ENCODE results near the gene RPL22. TPM values are rescaled to one million over a fixed set of nuclear protein-coding genes. Genes with fewer than 3 reads are reported as not detected.

The RPL22 gene
- total and polyA plus RNA-seq, 2 of the 8 experiments (the other 6 are each of a cell fraction or from before 2014, with no cell fraction given), result 133 to 521 TPM

GRCh38 chr1:6145864-6146410 lies 53.5 kb downstream of the RPL22 start:
- CTCF ChIA-PET (ENCODE audit: partially characterized antibody), result interaction anchor here (0.9 to 3.9 kb wide), 9 partner anchors 12 to 104 kb away, joined by 3 to 13 read pairs (median 4); no protein-coding TSS in a partner anchor
- peaks cover 11% of the 10 kb centered on the region for H3K23me2 ChIP-seq (ENCODE audit: low read depth, low read length)

More at GRCh38 chr1:6145864-6146410, 53.5 kb downstream of the RPL22 start:
- H2BK12ac ChIP-seq (ENCODE audit: low read depth, low read length), result no peak overlapping the region
- H3K4me2 ChIP-seq (ENCODE audit: insufficient read depth in 1 of 2, low read depth in 2 of 2, low read length in 2 of 2), result no peak overlapping the region
- no peak overlapping the region for H3K56ac ChIP-seq (replicated peaks; ENCODE audit: insufficient read length, low read depth, low read length)
- H3K4me1 ChIP-seq (replicated peaks in 1 of 4; ENCODE audit: control insufficient read depth in 3 of 4, insufficient read depth in 4 of 4, low read length in 3 of 4), result peaks cover 0 to 18% (median 4%) of the 10 kb centered on the region in 4 experiments; a peak in 4 of 7 replicates
- no peak overlapping the region for H2AFZ ChIP-seq (ENCODE audit: low read length)
- H3K79me1 ChIP-seq (ENCODE audit: low read depth, low read length), result no peaks in the 10 kb centered on the region
- no peaks in the 10 kb centered on the region for H3K79me2 ChIP-seq (ENCODE audit: control insufficient read depth in 1 of 2, insufficient read depth in 2 of 2, low read length in 2 of 2)
- H4K91ac ChIP-seq (replicated peaks; ENCODE audit: insufficient read length, low read length), result no peak overlapping the region
- no peak for FAIRE-seq
- POLR2A ChIA-PET (ENCODE audit: partially characterized antibody), result interaction anchor here (0.6 to 0.9 kb wide), 2 partner anchors 295 to 321 kb away, joined by 3 read pairs; no protein-coding TSS in a partner anchor
- no peaks in the 10 kb centered on the region; a peak in 1 of 8 replicates for H3K36me3 ChIP-seq (ENCODE audit: control insufficient read depth in 2 of 4, insufficient read depth in 4 of 4, low read length in 3 of 4)
- no peak overlapping the region for H3K18ac ChIP-seq (ENCODE audit: extremely low read depth, low read length)
- H4K5ac ChIP-seq (ENCODE audit: insufficient read length, low read depth, low read length), result no peak overlapping the region
- no peak overlapping the region for H2AK5ac ChIP-seq (ENCODE audit: low read depth, low read length)
- H2BK5ac ChIP-seq (ENCODE audit: low read depth, low read length), result no peak overlapping the region
- H4K8ac ChIP-seq (ENCODE audit: extremely low read depth, insufficient read depth, low read length), result 0 out of 2 replicates have a peak overlapping the region, but pooled peaks have one; percentile 35
- H3K14ac ChIP-seq (ENCODE audit: insufficient read length), result no peak overlapping the region
- H3K27me3 ChIP-seq (replicated peaks in 1 of 4; ENCODE audit: control insufficient read depth in 3 of 4, extremely low read depth in 1 of 4, insufficient read depth in 3 of 4, low read length in 3 of 4), result peaks cover 4 to 26% (median 21%) of the 10 kb centered on the region in 4 experiments
- no peak overlapping the region for H2BK20ac ChIP-seq (ENCODE audit: low read length)
- H2BK120ac ChIP-seq (replicated peaks; ENCODE audit: low read depth, low read length), result no peak overlapping the region
- H3K9me3 ChIP-seq (ENCODE audit: insufficient read depth in 2 of 2, low read depth in 1 of 2, low read length in 1 of 2), result no peaks in the 10 kb centered on the region
- no peak overlapping the region for H2BK15ac ChIP-seq (ENCODE audit: low read length)
- no peak overlapping the region for H3K23ac ChIP-seq (ENCODE audit: insufficient read length)
- WGBS, 2 experiments (ENCODE audit: extremely low coverage in 1 of 2, insufficient coverage in 1 of 2, insufficient read length in 1 of 2, insufficient replicate concordance in 2 of 2, low coverage in 1 of 2, low lambda C conversion rate in 2 of 2, missing lambda C conversion rate in 1 of 2), result 94% methylated on average over 24 of the region's 24 CpGs; no CpG with 5 or more reads in 1 of the 2 experiments
- peaks cover 0 to 11% of the 10 kb centered on the region in 2 experiments for H4K20me1 ChIP-seq (replicated peaks in 1 of 2; ENCODE audit: control insufficient read depth in 1 of 2, insufficient read depth in 2 of 2, low read length in 2 of 2)
- no peak overlapping the region for H3K4ac ChIP-seq (replicated peaks; ENCODE audit: insufficient read length, low read depth, low read length)
- no peak overlapping the region for H3K27ac ChIP-seq (ENCODE audit: low read depth, low read length)
- no peak for TF ChIP-seq SUZ12 (IDR thresholded peaks at IDR 0.05; ENCODE audit: low read length)
- H3K4me3 ChIP-seq (ENCODE audit: extremely low read depth in 1 of 4, insufficient read depth in 2 of 4, low read depth in 3 of 4, low read length in 4 of 4), result no peak overlapping the region
- H3K9ac ChIP-seq (replicated peaks in 1 of 4; ENCODE audit: extremely low read depth in 1 of 4, low read depth in 3 of 4, low read length in 3 of 4), result no peak overlapping the region
- no peak for DNase-seq (ENCODE audit: low read depth in 1 of 2, low spot score in 2 of 2)
